ENCODE data around the gene CIRBP. TPM values are rescaled to one million over a fixed set of nuclear protein-coding genes. Genes with fewer than 3 reads are reported as not detected.

Gene CIRBP
- total and polyA plus RNA-seq, 2 of the 13 experiments (the other 11 are each of a cell fraction or from before 2014, with no cell fraction given), result 133 to 140 TPM

GRCh38 chr19:1259206-1259875 lies 9.8 kb upstream of the CIRBP start (continued):
- peak; percentile 36; the same call in 1 of the 2 replicates for TF ChIP-seq HOXD1 (CRISPR knock-in tag; IDR thresholded peaks at IDR 0.05)
- TF ChIP-seq ZNF30 (CRISPR knock-in tag; IDR thresholded peaks at IDR 0.05), result no peak
- TF ChIP-seq KDM3A (CRISPR knock-in tag; IDR thresholded peaks at IDR 0.05; ENCODE audit: low read depth), result 0 out of 2 replicates have a peak, but pooled peaks have one; percentile 34
- TF ChIP-seq ZNF768 (CRISPR knock-in tag; IDR thresholded peaks at IDR 0.05), result no peak
- no peak for TF ChIP-seq MED8 (CRISPR knock-in tag; IDR thresholded peaks at IDR 0.05; ENCODE audit: insufficient replicate concordance)
- TF ChIP-seq ZNF772 (CRISPR knock-in tag; IDR thresholded peaks at IDR 0.05), result peak; percentile 75; the same call in 1 of the 2 replicates
- no peak for TF ChIP-seq MTF2 (CRISPR knock-in tag; IDR thresholded peaks at IDR 0.05; ENCODE audit: borderline replicate concordance)
- peak; percentile 92 for TF ChIP-seq HIC2 (CRISPR knock-in tag; IDR thresholded peaks at IDR 0.05; ENCODE audit: low read depth)
- TF ChIP-seq NAIF1 (CRISPR knock-in tag; IDR thresholded peaks at IDR 0.05; ENCODE audit: borderline replicate concordance), result peak; percentile 57; the same call in 1 of the 2 replicates
- TF ChIP-seq, protein P1, sequence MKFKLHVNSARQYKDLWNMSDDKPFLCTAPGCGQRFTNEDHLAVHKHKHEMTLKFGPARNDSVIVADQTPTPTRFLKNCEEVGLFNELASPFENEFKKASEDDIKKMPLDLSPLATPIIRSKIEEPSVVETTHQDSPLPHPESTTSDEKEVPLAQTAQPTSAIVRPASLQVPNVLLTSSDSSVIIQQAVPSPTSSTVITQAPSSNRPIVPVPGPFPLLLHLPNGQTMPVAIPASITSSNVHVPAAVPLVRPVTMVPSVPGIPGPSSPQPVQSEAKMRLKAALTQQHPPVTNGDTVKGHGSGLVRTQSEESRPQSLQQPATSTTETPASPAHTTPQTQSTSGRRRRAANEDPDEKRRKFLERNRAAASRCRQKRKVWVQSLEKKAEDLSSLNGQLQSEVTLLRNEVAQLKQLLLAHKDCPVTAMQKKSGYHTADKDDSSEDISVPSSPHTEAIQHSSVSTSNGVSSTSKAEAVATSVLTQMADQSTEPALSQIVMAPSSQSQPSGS (CRISPR knock-in tag; IDR thresholded peaks at IDR 0.05), result peak; percentile 57; the same call in 1 of the 2 replicates
- TF ChIP-seq HHEX (CRISPR knock-in tag; IDR thresholded peaks at IDR 0.05), result no peak
- peak; percentile 89 for TF ChIP-seq FOXC1 (CRISPR knock-in tag; IDR thresholded peaks at IDR 0.05; ENCODE audit: borderline replicate concordance)
- no peak for TF ChIP-seq SOX6 (IDR thresholded peaks at IDR 0.05)
- TF ChIP-seq SOX6 (CRISPR knock-in tag; IDR thresholded peaks at IDR 0.05), result peak; percentile 81
- peak; percentile 66; the same call in 1 of the 2 replicates for TF ChIP-seq KLF6 (CRISPR knock-in tag; IDR thresholded peaks at IDR 0.05)
- no peak for TF ChIP-seq TRIM24 (CRISPR knock-in tag; IDR thresholded peaks at IDR 0.05)
- TF ChIP-seq NRL (CRISPR knock-in tag; IDR thresholded peaks at IDR 0.05; ENCODE audit: borderline replicate concordance), result peak; percentile 95
- no peak for TF ChIP-seq ZNF235 (CRISPR knock-in tag; IDR thresholded peaks at IDR 0.05; ENCODE audit: borderline replicate concordance)
- TF ChIP-seq RELA (CRISPR knock-in tag; IDR thresholded peaks at IDR 0.05), result no peak
- TF ChIP-seq THAP11 (CRISPR knock-in tag; IDR thresholded peaks at IDR 0.05), result peak; percentile 82
- TF ChIP-seq TSC22D2 (CRISPR knock-in tag; IDR thresholded peaks at IDR 0.05; ENCODE audit: borderline replicate concordance), result 0 out of 2 replicates have a peak, but pooled peaks have one; percentile 60
- no peak for TF ChIP-seq ZKSCAN1 (IDR thresholded peaks at IDR 0.05; ENCODE audit: low read length)
- TF ChIP-seq RBM22 (optimal IDR thresholded peaks at IDR 0.05; ENCODE audit: low read length), result peak; percentile 99
- peak; percentile 70; the same call in 1 of the 2 replicates for TF ChIP-seq HMGXB3 (CRISPR knock-in tag; IDR thresholded peaks at IDR 0.05; ENCODE audit: borderline replicate concordance)
- no peak for TF ChIP-seq SNAPC2 (CRISPR knock-in tag; IDR thresholded peaks at IDR 0.05)

All from HepG2 (cell line).